Left kidney (tissue), 2 donors: ENCODE measurements around the gene DIPK1A. TPM values are rescaled to one million over a fixed set of nuclear protein-coding genes. Genes with fewer than 3 reads are reported as not detected.
A peak's percentile ranks its signal among the peaks of the same experiment; 100 is the strongest.

ENCODE experiments used
- DNase-seq: peaks from one replicate; pipeline ENCODE4 v3.0.0-alpha.2; 2013
- polyA plus RNA-seq: library from polyadenylated mRNA; unstranded; fragments of 120-200 nt; gene quantifications from one replicate; pipeline ENCODE4 v1.2.1, GENCODE V29; 2013; ENCODE audit not compliant: insufficient read length

DIPK1A gene
- polyA plus RNA-seq, 1 donor = 8.6 TPM

DNA sequence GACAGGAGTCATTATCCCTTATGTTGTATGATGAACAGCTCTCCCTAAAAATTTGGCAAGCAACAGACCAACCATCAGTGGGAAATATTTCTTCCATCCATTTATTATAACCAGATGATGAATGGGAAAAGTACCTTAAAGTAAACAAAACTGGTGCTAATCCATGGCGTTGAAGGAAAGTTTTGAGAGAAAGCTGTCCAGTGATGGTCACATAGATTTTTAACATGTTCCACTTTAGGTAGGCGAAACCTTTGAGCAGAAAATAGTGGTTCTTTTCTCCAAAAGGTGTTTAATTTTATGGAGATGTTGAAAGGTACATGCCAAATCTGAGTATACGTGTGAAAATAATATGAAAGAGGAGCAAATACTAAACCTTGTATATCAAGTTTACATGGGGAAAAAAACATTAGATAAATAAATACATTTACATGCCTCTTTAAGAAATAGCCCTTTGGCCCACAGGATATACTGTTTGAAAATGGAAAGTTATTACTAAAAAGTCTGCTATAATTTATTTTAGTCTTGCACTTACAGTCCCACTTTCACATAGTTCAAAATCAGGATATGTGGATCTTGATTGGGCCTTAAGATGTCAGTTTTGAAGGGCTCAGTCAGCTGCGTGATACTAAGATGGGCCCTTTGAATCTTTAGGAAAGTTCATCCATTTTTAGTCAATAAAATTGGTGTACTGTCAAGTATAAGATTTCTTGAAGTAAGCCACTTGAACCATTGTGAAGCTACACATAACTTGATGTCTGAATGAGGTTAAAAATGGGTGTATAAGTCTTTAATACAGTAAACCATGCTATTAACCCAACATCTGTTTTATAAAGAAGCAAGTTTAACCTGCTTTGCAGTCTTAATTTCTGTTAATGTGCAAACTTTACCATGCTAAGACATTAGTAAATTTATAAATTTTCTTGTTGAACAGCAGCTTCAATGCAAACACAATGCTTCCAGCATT is 118.9 kb downstream of the DIPK1A start:
- DNase-seq = no peak

- DNase-seq = no peak
These were observed 120.7 kb downstream of the DIPK1A start for GRCh38 chr1:92840600-92840999.

DNA sequence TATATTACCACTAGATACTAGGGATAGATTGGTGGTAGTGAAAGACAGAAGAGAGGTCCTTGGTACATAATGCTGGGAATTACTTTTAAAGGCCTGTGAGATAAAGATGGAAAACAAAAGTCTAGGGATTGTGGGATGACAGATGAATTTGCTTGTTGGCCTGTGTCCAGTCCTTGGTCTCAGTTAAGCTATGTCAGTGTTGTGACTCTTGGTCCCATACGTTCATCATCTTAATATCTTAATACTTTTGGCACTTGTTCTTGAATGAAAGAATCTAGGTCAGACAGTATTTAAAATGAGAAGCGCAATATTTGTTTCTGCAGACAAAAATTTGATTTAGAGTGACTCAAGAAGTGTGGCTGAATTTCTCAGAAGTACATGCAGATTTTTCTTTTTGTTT is 121.8 kb downstream of the DIPK1A start:
- DNase-seq = no peak

GRCh38 chr1:92838519-92838918 is 122.7 kb downstream of the DIPK1A start:
- DNase-seq = no peak

DNA sequence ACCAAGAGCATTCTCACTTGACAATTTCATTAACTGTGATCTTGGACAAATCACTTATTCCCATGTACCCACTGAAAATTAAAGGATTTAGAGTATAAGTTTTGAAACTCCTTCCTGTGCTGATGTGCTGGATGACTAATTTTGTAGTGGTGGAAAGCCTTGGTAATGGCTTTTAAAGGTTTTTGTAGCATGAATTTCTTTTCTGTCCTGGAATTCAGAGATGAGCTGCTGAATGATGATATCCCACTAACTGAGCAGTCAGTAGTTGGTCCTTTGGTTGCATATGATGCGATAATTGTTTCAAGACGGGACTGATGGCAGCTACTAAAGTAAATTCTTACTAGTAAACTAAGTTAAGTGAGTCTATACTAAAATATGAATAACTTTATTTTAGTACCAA is 124.2 kb downstream of the DIPK1A start:
- no peak for DNase-seq

GRCh38 chr1:92834617-92835016 is 126.6 kb downstream of the DIPK1A start:
- no peak for DNase-seq

- DNase-seq = no peak
These were observed 127.4 kb downstream of the DIPK1A start for GRCh38 chr1:92833840-92834239.

- DNase-seq = no peak
These were observed 128.6 kb downstream of the DIPK1A start for GRCh38 chr1:92832537-92833114.

DNA sequence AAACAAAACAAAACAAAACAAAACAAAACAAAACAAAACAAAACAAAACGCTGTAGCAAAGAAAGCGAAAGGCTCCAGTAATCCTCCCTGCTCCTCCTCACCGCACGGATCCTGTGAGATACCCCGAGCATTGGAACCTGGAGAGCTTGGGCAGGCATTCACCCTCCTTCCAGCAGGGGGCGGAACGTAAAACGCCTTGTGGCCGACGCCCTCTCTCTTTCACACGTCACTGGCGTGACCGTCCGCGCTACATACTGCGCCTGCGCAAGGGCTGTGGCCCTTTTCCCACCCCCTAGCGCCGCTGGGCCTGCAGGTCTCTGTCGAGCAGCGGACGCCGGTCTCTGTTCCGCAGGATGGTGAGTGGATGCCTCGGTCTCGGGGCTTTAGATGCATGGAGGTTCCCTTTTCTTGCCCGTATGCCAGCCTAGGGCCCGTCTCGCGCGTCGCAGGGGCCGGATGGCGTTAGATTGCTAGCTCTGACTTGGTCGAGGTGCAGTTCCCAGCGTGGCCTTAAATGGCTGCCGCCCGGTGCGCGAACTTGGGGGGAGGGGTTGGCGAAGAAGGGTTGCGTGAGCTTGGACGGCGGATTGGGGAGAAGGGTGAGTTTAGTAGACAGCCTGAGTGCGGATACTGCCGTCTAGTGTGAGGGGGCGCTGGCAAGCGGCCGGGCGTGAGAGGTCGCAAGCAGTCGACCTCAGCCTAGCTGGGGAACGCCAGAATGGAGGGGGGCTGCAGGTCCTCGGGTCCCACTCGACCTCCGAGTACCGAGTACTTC is 129.3 kb downstream of the DIPK1A start, which contains the start of gene RPL5:
Gene RPL5 (plus strand): TSS at position 279 of the 775 bp plus-strand sequence. CDS start 75 bp downstream, at position 354.
- peak; percentile 98 for DNase-seq

DNA sequence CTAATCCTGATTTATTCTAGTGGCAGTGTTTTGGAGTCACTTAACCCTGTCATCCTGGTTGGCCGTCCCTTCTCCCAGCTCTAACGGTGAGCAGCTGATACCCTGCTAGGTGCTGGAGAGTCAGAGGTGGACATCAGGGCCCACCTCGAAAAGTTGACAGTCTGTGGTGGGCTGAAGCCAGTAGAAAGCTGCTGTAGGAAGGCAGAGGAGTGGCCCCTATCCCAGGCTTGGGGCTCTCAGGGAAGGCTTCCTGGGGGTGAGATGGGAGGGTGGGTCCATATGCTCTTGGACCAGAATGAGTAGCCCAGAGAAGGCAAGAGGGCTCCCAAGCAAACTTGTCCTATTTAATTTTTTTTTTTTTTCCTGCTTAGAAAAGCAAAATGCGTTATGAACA is 129.9 kb downstream of the DIPK1A start:
- no peak for DNase-seq

DNA sequence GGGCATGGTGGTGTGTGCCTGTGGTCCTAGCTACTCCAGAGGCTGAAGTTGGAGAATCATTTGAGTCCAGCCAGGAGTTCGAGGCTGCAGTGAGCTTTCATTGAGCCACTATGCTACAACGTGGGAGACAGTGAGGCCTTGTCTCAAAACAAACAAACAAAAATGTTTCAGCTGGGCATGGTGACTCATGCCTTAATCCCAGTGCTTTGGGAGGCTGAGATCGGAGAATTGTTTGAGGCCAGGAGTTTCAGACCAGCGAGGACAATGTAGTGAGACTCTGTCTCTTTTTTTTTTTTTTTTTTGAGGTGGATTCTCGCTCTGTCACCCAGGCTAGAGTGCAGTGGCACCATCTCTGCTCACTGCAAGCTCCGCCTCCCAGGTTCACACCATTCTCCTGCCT is 134.5 kb downstream of the DIPK1A start:
- no peak for DNase-seq

DNA sequence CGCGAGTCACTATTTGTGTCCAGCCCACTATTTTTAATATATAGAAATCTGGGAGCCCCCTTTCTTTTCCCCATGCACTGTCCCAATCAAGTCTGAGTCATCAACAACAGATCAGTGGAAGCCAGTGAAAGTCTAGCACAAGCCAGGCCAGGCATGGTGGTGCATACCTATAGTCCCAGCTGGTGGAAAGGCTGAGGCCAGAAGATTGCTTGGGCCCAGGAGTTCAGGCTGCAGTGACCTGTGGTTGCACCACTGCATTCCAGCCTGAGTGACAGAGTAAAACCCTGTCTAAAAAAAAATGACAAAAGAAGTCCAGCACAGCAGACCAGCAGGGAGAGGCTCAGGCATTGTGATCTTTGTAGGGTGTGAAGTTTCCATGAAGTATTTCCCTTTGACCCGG is 138.4 kb downstream of the DIPK1A start:
- no peak for DNase-seq

- no peak for DNase-seq
These were observed 140.7 kb downstream of the DIPK1A start for GRCh38 chr1:92820551-92820950.

- DNase-seq = no peak
These were observed 141.2 kb downstream of the DIPK1A start for GRCh38 chr1:92820024-92820423.

GRCh38 chr1:92817986-92818764 is 143.1 kb downstream of the DIPK1A start:
- no peak for DNase-seq

DNA sequence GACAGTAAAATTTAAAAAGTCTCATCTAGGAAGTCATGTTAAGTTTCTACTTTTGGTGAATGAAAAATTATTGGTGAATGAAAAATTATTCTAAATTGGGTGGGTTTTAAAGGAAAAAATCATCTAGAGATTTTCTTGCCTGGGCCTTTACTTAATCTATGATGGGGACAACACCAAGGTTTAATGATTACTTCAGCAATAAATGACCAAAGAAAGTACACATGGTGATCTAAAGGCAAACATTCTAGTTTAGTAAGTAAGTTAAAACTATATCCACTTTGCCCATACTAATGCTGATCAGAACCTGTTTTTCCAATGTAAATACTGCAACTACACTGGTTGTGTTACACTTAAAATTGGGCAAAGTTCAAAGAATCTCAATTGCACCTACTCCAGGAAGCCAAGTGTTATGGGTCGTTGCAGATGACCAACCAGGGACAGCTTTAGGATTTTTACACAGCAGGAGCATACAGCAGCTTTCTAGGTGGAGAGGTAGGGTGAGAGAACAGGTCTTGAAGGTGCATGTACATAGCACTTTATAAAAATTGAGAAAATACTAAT is 144.0 kb downstream of the DIPK1A start:
- DNase-seq = no peak

DNA sequence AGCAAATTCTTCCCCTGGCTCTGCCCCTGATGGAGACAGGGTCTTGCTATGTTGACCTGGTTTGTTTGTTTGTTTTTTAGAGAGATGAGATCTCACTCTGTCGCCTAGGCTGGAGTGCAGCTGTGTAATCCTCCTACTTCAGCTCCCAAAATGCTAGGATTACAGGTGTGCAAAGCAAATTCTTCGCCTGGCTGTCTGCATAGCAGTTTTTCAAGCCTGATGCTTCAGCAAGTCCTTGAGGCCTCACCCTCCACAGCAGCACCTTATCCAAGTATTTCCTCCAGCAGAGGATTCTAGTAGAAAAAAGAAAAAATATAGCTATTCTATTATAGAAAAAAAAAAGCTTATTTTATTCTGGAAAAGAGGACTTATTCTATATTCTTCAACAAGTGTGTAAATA is 144.5 kb downstream of the DIPK1A start:
- no peak for DNase-seq

GRCh38 chr1:92808381-92808780 is 152.9 kb downstream of the DIPK1A start:
- no peak for DNase-seq

GRCh38 chr1:92805216-92805615 is 156.0 kb downstream of the DIPK1A start:
- DNase-seq = no peak

DNA sequence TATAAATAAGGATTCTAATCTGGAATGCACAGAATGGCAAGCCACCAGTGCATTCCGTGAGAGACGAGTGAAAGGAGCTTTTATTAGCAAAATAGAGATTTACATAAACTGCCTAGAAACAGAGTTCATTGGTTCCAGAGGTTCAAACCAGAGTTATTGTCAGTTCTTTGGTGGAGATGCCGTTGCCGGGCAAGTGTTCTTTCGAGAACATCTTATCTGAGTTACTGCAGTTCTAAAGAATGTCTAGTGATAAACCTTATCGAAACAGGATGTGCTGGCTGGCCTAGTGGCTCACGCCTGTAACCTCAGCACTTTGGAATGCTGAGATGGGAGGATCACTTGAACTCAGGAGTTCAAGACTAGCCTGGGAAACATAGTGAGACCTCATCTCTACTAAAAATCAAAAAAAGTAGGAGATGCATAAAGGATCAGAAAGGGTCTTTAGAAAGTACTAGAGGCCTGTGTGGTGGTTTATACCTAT is 156.5 kb downstream of the DIPK1A start:
- DNase-seq = peak; percentile 32

DNA sequence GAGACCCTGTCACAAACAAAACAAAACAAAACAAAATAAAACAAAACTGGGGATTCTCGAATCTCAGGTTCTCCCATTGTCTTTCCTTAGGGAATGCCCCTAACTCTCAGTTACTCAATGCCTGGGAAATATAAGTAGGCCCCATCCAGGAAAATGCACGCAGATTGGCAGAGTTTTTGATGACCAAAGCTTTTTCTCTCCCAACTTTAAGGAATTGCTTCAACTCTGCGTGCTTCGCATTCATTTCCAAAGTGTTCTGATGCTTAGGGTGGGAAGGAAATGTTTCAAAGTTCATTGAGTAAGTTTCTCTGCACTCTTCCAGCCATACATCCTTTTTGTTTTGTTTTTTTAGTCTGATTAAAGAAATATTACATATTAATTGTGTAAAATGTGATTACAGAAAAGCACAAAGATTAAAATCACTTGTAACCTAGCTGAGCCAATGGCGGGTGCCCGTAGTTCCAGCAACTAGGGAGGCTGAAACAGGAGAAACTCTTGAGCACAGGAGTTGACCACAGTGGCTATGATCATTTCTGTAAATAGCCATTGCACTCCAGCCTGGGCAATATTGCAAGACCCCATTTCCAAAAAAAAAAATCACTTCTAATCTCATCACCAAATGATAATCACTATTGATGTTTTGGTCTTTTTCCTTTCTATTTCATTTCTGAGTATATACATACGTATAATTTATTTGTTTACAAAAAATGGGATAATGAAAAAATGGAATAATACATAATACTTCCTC is 157.9 kb downstream of the DIPK1A start:
- DNase-seq = no peak
